GM08714 (cell line): ENCODE measurements around the gene SLC24A1.
"Not testable (repeated sequence)": the region's sequence is repeated elsewhere in the genome, so short reads cannot be mapped to it uniquely, and the experiment has no call there.

Experiments
- H3K4me3 ChIP-seq: fragments of 200-500 bp; sonication (Bioruptor generic); 2 replicates; pipeline ENCODE4 v1.5.1; 2014; ENCODE audit warnings: mild to moderate bottlenecking, low read length, inconsistent platforms
- ZNF274 ChIP-seq: IDR thresholded peaks from 2 replicates; pipeline ENCODE4 v1.6.1; 2012; ENCODE audit warnings: mild to moderate bottlenecking, low read depth, low read length

The SLC24A1 gene

DNA sequence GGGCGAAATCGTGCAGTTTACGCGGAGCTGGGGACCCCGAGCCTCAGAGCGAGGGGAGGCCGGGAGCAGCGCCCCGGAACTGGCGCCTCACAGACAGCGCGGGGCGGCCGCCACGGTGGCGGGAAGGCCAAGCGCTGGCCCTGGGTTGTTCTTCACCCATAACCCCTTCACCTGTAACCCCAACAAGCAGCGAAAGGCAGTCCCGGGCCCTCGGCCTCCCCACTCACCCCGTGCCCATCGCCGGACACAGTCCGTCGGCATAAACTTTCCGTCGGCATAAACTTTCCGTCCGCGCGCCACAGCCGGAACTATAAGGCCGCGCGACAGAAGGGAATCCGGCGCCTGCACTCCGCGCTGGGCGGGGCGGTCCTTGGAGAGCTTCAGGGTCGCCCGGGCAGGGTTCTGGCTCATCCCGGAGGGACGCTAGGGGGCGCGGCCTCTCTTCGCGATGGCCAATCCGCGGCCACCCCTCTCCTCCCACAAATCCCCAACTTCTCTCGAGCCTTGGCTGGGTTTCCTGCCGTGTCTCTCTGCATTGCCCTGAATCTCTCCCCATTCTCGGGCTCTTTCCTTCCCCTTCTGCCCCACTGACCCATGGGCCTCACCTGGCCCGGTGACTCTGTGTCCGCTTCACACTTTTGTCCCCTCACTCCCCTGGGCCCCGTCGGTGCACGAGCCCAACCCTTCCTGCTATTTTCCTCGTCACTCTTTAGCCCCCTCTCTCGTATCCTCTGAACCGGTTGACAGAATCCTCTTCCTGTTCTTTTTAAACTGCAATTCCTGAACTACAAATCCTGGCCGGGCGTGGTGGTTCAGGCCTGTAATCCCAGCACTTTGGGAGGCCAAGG, 10.6 kb upstream of the SLC24A1 start, which contains the start of gene INTS14:
Gene INTS14 (minus strand): TSS at position 261 of the 848 bp plus-strand sequence. CDS start 3,751 bp downstream, outside the sequence.
- H3K4me3 ChIP-seq: peak within 1 kb of the TSS; percentile 95
- no peak for TF ChIP-seq ZNF274

DNA sequence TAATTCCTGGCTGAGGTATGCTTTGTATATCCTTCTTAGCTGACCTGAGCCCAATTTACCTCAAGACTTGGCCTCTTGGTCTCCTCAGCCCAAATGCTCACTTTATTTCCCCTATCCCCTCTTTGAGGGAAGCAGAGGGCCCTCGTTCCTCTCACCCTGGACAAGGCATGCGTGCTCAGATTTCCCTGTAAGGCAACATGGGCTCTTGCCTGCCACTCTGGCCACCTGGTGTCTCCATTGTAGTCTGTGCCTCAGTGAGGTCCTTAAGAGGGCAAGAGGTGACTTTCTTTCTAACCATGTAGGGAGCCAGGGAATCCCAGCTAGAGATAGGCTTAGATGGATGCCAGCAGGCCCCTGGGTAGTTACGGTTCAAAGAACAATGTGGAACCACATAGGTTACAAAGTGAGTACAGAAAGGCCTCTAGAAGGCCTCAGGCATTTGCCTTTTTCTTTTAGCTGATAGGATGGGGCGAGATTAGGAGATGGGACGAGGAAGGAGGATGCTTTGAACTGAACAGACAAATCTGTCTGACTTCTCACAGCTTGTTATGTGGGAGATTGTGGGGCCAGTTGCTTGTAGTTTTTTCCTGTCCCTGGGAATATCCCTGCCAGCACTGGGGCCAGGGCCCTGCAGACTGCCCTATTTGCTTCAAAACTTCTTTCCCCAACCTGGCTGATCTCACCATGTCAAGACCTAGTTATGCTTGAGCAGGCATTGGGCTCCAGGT, 9.7 kb upstream of the SLC24A1 start:
- TF ChIP-seq ZNF274: no peak
- peak overlapping the region; percentile 81; the same call in 1 of the 2 replicates for H3K4me3 ChIP-seq

DNA sequence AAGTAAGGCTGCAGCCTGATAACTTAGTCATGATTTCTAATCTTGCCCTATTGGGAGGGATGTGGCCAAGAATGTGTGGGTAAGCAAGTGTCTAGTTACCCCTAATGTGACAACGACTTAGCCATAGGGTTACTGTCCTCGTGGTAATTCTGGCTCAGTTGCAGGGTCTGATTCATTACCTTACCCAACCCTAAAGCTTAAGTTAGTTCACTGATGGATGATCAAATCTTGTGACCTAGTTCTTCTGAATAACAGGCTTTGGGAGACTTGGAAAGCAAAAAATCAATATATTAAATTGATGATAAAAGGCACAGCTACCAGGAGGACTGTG, 9.2 kb upstream of the SLC24A1 start:
- TF ChIP-seq ZNF274: no peak
- H3K4me3 ChIP-seq: no peak overlapping the region

DNA sequence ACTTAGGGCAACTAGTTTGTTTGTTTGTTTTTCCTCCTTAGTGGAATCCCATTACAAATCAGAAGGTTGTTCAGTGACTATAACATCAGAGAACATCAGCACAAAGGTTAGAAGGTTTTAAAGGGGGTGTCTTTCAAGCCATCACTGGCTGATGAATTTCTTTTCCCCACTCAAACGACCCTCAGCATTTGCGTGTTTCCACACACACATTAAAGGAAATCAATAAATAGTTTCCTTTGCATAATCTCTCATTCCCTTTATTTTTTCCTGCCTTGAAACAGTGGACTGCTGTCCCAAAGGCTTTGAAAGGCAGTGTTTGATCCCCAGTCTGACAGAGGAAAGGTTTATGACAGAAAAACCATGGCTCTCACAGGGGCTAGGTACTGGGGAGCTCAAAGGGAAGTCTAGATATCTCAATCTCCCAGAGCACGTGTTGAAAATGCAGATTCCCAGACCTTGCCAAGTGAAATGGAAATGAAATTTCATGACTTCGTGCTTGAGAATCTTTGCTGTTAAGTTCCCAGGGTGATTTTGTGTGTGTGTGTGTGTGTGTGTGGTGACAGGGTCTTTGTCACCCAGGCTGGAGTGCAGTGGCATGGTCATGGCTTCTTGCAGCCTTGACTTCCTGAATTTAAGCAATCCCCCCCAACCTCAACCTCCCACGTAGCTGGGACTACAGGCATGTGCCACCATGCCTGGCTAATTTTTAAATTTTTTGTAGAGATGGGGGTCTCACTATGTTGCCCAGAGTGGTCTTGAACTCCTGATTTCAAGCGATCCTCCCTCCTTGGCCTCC, 8.6 kb upstream of the SLC24A1 start:
- H3K4me3 ChIP-seq: no peak overlapping the region
- no peak for TF ChIP-seq ZNF274

DNA sequence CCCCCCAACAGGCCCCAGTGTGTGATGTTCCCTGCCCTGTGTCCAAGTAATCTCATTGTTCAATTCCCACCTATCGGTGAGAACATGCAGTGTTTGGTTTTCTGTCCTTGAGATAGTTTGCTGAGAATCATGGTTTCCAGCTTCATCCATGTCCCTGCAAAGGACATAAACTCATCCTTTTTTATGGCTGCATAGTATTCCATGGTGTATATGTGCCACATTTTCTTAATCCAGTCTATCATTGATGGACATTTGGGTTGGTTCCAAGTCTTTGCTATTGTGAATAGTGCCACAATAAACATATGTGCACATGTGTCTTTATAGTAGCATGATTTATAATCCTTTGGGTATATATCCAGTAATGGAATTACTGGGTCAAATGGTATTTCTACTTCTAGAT, 5.9 kb upstream of the SLC24A1 start:
- H3K4me3 ChIP-seq: not testable (repeated sequence)

DNA sequence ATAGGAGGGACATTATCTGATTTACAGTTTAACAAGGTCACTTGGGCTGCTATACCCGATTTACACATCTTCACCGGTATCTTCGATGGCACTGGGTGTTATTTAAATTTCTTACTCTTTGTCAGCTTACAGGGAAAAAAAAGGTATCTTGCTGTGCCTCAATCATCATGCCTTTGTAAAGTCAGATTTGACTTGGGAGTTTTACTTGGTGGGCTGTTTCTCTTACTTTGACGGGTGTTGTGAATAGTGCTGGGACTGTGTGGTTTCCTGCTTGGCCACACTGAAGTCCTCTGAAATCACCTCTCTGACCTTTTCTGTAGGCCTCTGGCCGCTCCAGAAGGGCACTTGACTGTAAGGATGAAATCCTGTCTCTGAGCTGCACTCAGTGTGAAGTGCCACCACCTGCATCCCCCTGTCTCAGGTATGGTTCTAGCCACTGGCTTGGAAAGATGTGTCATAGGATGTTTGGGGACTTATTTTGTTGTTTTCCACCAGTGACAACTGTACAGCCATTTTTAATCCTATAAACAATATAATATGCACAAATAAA, 3.1 kb upstream of the SLC24A1 start:
- TF ChIP-seq ZNF274: no peak
- no peak overlapping the region for H3K4me3 ChIP-seq

DNA sequence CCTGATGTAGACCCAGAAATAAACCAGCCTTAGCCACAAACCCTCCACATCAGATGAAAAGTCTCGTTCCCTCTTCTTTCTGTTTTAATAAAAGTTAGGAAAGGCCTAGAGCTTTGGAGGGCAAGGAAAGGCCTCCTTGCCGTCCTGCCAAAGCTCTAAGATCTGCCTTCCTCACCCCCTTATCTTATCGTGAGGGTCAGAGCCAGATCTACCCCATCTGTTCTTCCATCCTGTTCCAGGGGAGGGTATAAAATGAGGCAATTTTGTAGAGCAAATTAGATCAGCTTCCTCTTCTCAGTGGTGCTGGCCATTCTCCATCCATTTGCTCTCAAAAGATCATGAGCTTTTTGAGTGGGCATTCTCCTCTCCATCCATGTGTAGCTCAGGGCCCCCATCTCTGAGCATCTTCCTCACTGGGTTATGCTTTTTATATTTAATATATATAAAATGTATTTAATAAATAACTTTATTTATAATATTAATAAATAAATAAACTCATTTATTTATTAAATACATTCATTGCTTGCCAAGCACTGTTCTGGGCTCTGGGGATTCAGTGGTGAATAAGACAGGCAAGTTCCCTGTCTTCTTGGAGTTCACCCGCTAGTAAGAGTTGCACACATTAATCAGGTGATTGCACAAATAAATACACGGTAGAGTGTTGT, 2.0 kb upstream of the SLC24A1 start:
- TF ChIP-seq ZNF274: no peak
- H3K4me3 ChIP-seq: no peak overlapping the region

DNA sequence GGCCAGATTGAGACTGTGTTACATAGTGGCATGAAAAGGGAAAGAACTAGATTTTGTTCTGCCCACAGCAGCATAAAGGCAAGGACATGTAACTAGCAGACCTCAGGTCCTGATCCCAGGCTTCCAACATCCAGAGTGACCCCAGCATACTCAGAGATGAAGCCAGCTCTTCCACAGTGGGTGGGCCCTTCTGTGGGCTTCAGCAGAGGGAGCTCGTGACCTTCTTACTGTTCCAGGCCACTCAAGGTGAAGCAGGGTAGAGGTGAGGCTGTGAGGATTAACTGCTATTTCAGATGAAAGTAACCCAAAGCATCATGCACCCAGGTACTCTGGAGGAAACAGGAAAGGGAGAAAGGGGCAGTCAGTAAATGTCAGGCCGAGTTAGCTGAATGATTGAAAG, 905 bp upstream of the SLC24A1 start:
- no peak overlapping the region for H3K4me3 ChIP-seq
- TF ChIP-seq ZNF274: no peak

DNA sequence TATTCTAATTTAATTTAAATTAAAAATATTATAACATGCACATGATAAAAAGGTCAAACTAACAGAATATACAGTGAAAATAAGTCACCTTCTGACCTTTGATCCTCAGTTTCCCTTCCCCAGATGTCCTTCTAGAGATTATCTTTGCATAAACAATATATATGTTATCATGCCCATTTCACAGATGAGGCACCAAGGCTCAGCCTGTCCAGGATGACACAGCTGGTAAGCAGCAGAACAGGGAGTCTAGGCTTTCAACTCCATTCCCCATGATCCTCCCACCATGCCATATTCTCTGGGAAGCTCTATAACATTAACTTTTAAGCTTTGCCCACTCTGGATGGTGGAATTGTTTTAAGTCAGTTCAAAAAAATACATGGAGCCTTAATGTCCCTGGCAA, 1.4 kb downstream of the SLC24A1 start:
- no peak overlapping the region for H3K4me3 ChIP-seq
- no peak for TF ChIP-seq ZNF274

DNA sequence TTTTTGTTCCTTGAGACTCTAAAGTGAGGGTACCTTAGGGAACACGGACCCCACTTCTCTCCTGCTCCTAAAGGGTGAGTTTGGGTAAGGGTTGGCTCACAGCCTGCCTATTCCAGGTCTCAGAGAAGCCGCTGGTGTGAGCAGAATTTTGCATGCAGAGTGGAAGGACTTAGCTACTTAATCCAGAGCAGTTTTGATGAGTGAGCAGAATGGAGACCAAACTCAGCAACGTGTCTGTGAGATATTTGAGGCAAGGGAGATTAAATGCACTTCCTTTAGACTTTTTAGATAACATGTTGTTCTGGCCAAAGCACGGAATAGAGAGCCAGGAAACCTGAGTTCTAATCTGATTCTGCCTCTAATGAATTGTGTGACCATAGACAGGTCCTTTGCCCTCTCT, 5.1 kb downstream of the SLC24A1 start:
- H3K4me3 ChIP-seq: no peak overlapping the region
- TF ChIP-seq ZNF274: no peak

DNA sequence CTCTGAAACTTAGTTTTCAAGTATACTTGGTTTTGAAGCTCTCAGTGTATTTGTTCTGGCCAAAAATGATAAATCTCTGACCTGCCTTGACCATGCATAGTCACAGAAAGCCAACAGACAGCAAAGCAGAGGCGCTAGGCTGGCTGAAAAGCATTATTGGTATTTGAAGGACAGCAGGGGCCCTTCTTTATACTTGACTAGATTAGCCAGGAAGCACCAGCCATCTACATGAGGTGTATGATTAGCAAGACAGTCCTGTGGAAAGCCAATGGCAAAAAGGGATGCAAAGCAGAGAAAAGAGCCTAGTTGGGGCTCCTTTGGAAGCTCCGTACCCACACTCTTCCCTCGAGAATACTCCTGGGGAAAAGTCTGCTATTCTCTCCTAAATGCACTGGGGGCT, 7.8 kb downstream of the SLC24A1 start:
- TF ChIP-seq ZNF274: no peak

DNA sequence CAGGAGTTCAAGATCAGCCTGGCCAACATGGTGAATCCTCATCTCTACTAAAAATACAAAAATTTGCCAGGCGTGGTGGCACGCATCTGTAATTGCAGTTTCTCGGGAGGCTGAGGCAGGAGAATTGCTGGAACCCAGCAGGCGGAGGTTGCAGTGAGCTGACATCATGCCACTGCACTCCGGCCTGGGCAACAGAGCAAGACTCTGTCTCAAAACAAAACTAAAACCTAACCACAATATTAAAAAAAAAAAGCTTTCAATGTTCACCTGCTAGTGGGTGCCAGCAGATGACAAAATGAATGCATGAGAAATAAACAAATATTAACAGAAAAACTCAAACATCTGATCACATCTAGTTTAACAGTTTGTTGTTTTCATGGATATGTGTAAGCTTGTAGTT, 9.0 kb downstream of the SLC24A1 start:
- H3K4me3 ChIP-seq: no peak overlapping the region
- TF ChIP-seq ZNF274: no peak

More for the DNA sequence above, 7.8 kb downstream of the SLC24A1 start:
- no peak overlapping the region for H3K4me3 ChIP-seq

DNA sequence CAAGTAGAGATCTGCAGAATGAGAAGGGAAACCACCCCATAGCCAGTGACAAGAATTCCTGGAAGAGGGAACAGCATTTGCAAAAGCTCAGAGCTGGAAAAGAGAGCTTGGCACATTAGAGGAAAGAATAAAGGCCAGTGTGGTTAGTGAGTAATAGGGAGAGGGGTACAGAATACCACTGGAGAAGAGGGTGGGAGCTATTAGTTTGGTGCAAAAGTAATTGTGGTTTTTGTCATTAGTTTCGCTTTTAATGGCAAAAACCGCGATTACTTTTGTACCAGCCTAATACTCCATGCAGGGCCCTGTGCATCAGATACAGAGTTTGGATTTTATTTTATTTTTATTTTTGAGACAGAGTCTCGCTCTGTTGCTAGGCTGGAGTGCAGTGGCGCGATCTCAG, 9.8 kb downstream of the SLC24A1 start:
- H3K4me3 ChIP-seq: peak overlapping the region; percentile 49; the same call in 1 of the 2 replicates
- no peak for TF ChIP-seq ZNF274
